ENCODE results near the gene STXBP6. TPM values are rescaled to one million over a fixed set of nuclear protein-coding genes. Genes with fewer than 3 reads are reported as not detected.

Gene STXBP6
- total and polyA plus RNA-seq, 2 donors (not counting 3 experiments of a cell fraction or from before 2014, with no cell fraction given): 0.06 TPM; not detected in 1

GRCh38 chr14:24908592-24909236 lies 141.2 kb downstream of the STXBP6 start:
- ChIA-PET CTCF (no interaction called here), POLR2A (no interaction called here)
- Histone ChIP-seq H2AFZ (ENCODE audit: low read depth, low read length) (no peak overlapping the region), H3K4me2 (ENCODE audit: insufficient read depth, low read length) (no peak overlapping the region), H3K4me1 (ENCODE audit: control insufficient read depth, extremely low read depth, insufficient read depth, low read length) (no peaks in the 10 kb centered on the region), H3K9ac (replicated peaks; ENCODE audit: extremely low read depth, insufficient read depth, low read length) (no peak overlapping the region), H3K4me3 (replicated peaks in 1 of 3; ENCODE audit: insufficient read depth in 1 of 3, low read depth in 1 of 3, low read length in 3 of 3) (no peak overlapping the region), H3K27ac (ENCODE audit: insufficient read depth, low read depth, low read length) (no peak overlapping the region), H3K9me3 (replicated peaks; ENCODE audit: control insufficient read depth, insufficient read depth, low read length) (no peaks in the 10 kb centered on the region), H3K79me2 (ENCODE audit: control insufficient read depth, insufficient read depth, low read length) (no peaks in the 10 kb centered on the region), H3K36me3 (ENCODE audit: control insufficient read depth in 2 of 2, extremely low read depth in 1 of 2, insufficient read depth in 2 of 2, low read length in 2 of 2) (no peaks in the 10 kb centered on the region), H3K9me1 (replicated peaks; ENCODE audit: control insufficient read depth, extremely low read depth, insufficient read depth, low read length) (no peaks in the 10 kb centered on the region), H3K27me3 (ENCODE audit: control insufficient read depth in 2 of 2, insufficient read depth in 2 of 2, low read length in 2 of 2) (no peaks in the 10 kb centered on the region), H4K20me1 (replicated peaks; ENCODE audit: control insufficient read depth, extremely low read depth, insufficient read depth, low read length) (no peaks in the 10 kb centered on the region)
- BruUV-seq (replicated peaks): no TSS peak
- DNase-seq (ENCODE audit: low read depth, low spot score): no peak
- FAIRE-seq: no peak
- intact Hi-C loops (cut with micrococcal nuclease) (no loop called here), dilution Hi-C loops (cut with MboI; ENCODE audit: extremely low pct_ligation_motif_present, low sequenced_read_pairs) (no loop called here)
- TF ChIP-seq EZH2 (IDR thresholded peaks at IDR 0.05; ENCODE audit: borderline replicate concordance, low read depth, low read length, severe bottlenecking) (no peak), GATA2 (IDR thresholded peaks at IDR 0.05; ENCODE audit: insufficient read depth, insufficient read length, low read depth, low read length) (no peak), MAX (IDR thresholded peaks at IDR 0.05; ENCODE audit: insufficient read depth, insufficient read length) (no peak), JUN (IDR thresholded peaks at IDR 0.05; ENCODE audit: borderline replicate concordance, insufficient read depth, insufficient read length, low read depth) (no peak), POLR2AphosphoS5 (IDR thresholded peaks at IDR 0.05; ENCODE audit: insufficient read depth, low read depth, low read length) (no peak), CTCF (IDR thresholded peaks at IDR 0.05; ENCODE audit: extremely low read depth in 1 of 2, insufficient read depth in 1 of 2, low read depth in 1 of 2, low read length in 2 of 2) (no peak), FOS (IDR thresholded peaks at IDR 0.05; ENCODE audit: borderline replicate concordance, insufficient read depth, low read length) (no peak), POLR2A (IDR thresholded peaks at IDR 0.05; ENCODE audit: low read depth, low read length) (no peak)

Data from endothelial cell of umbilical vein (primary cell).